A549 (cell line): ENCODE results near the gene GMCL1.

Experiments used
- BHLHE40 ChIP-seq: IDR thresholded peaks from 2 replicates; pipeline ENCODE4 v1.6.1; 2012; ENCODE audit warnings: low read depth, low read length, inconsistent platforms
- CHD2 ChIP-seq: fragments of 150-350 bp; IDR thresholded peaks from 2 replicates; pipeline ENCODE4 v1.6.1; 2014; ENCODE audit warnings: low read length; ENCODE audit not compliant: partially characterized antibody
- CHD4 ChIP-seq: fragments of 200-600 bp; sonication (generic); IDR thresholded peaks from 2 replicates; pipeline ENCODE4 v1.6.1; 2016; ENCODE audit warnings: antibody characterized with exemption, mild to moderate bottlenecking, borderline replicate concordance
- CTCF ChIP-seq: fragments of >200 bp; sonication (Bioruptor Twin); formaldehyde crosslinking; IDR thresholded peaks from 3 replicates; pipeline ENCODE4 v1.5.1; 2016
- EP300 ChIP-seq, 2 experiments: fragments of >200 bp; sonication (Bioruptor Twin); formaldehyde crosslinking; IDR thresholded peaks; 2 replicates in 1 of 2; 3 replicates in 1 of 2; pipeline ENCODE4 v1.6.1; 2016 to 2017
- HDAC2 ChIP-seq: fragments of 200-600 bp; sonication (generic); IDR thresholded peaks from 2 replicates; pipeline ENCODE4 v1.6.1; 2016
- HEYL ChIP-seq: fragments of 250-450 bp; sonication (Bioruptor Pico); IDR thresholded peaks from 2 replicates; pipeline ENCODE4 v1.8.0; 2021; ENCODE audit warnings: mild to moderate bottlenecking, moderate library complexity
- NFE2L2 ChIP-seq: fragments of 150-350 bp; conservative IDR thresholded peaks from 2 replicates; pipeline ENCODE4 v1.6.1; 2014; ENCODE audit warnings: low read length
- NPAS2 ChIP-seq: fragments of 250-450 bp; sonication (Bioruptor Pico); IDR thresholded peaks from 2 replicates; pipeline ENCODE4 v1.8.0; 2022; ENCODE audit warnings: mild to moderate bottlenecking, moderate library complexity, borderline replicate concordance
- PHF8 ChIP-seq: fragments of 200-600 bp; sonication (generic); IDR thresholded peaks from 2 replicates; pipeline ENCODE4 v1.6.1; 2016; ENCODE audit warnings: low read depth, mild to moderate bottlenecking, antibody characterized with exemption, moderate library complexity, borderline replicate concordance
- POLR2A ChIP-seq: IDR thresholded peaks from 2 replicates; pipeline ENCODE4 v1.6.1; 2012; ENCODE audit warnings: mild to moderate bottlenecking, low read length
- RNF2 ChIP-seq: fragments of 200-600 bp; sonication (generic); IDR thresholded peaks from 2 replicates; pipeline ENCODE4 v1.6.1; 2016; ENCODE audit warnings: low read depth, mild to moderate bottlenecking, antibody characterized with exemption, moderate library complexity, borderline replicate concordance
- TP53 ChIP-seq: fragments of 250-450 bp; sonication (Bioruptor Pico); IDR thresholded peaks from 2 replicates; pipeline ENCODE4 v1.5.0; 2021; ENCODE audit warnings: mild to moderate bottlenecking, moderate library complexity
- ZNF302 ChIP-seq: fragments of 250-450 bp; sonication (Bioruptor Pico); IDR thresholded peaks from 2 replicates; pipeline ENCODE4 v1.9.0; 2021; ENCODE audit warnings: inconsistent platforms, mild to moderate bottlenecking, moderate library complexity

- TF ChIP-seq TP53 (CRISPR knock-in tag), result no peak
- TF ChIP-seq NPAS2, result no peak
- no peak for TF ChIP-seq CHD2
- 0 out of 2 replicates have a peak, but pooled peaks have one; percentile 0 for TF ChIP-seq PHF8
- TF ChIP-seq EP300 (IDR thresholded peaks at IDR 0.05), result no peak
- TF ChIP-seq BHLHE40, result no peak
- TF ChIP-seq CTCF, result no peak
- no peak for TF ChIP-seq ZNF302 (CRISPR knock-in tag)
- 0 out of 2 replicates have a peak, but pooled peaks have one; percentile 18 for TF ChIP-seq POLR2A
- no peak for TF ChIP-seq CHD4
- TF ChIP-seq NFE2L2, result no peak
- TF ChIP-seq RNF2, result no peak
- TF ChIP-seq HDAC2, result no peak
- TF ChIP-seq HEYL, result no peak
These were observed 815 bp downstream of the GMCL1 start for GRCh38 chr2:69830045-69830905.
